NCI-H345 treated with DMSO at 0.1 percent for 48 hours (cell line): Measurements from ENCODE around the gene ULK4.
"Not testable (repeated sequence)": the region's sequence is repeated elsewhere in the genome, so short reads cannot be mapped to it uniquely, and the experiment has no call there.

Experiments used
- DNase-seq: peaks from one replicate; lab custom pipeline; 2025; ENCODE audit not compliant: unreplicated experiment; lab: John Stamatoyannopoulos, UW

ULK4 gene

DNA sequence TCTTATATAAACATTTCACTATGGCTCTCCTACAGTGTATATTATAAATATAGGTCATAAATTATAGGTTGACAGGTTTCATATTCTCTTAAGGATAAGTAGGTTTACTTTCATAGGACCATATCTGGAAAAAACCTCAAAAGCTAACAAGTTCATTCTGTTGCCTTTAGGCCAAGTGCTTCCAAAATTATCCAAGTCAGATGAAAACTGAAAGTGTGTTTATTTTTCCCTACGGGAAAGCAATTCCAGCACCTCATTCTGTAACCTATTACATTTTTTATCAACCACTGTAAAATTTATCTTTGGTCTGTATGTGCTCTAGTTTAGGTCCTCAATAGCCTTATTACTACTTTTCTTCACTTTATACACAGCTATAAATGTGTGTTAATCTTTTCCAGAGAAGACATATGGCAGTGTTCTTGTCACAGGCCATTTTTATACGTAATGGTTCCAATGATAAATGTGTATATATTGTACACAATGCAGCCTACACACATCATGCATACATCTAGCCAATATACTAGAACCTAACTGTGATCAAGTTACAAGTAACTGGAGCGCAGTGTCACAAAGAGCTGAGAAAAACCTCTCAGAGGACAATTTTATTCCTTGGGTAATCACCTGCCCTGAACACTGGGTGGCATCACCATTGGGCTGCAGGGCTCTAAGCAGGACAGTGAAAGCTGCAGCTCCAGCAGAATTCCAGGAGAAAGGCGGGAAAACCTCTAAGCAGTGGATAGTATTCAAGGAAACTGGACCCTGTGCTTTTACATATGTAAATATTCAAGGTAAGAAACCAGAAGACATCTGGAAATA is 511.3 kb downstream of the ULK4 start:
- no peak for DNase-seq

DNA sequence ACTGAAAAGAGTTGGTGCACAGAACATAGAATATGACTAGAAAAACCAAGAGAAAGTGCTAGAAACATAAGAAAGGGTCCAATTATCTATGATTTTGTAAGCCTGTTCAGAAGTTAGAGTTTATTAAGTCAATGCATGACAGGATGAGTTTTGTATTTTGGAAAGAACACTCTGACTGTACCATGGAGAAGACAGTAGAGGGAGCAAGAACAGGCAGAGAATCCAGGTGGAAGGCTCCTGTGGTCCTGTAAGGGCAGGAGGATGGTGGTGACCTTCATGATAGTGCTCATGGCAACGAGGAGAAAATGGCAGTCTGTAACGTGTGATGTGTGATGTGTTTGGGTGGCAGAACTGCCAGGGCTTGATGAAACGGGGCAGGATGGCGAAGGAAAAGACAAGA is 513.5 kb downstream of the ULK4 start:
- no peak for DNase-seq

DNA sequence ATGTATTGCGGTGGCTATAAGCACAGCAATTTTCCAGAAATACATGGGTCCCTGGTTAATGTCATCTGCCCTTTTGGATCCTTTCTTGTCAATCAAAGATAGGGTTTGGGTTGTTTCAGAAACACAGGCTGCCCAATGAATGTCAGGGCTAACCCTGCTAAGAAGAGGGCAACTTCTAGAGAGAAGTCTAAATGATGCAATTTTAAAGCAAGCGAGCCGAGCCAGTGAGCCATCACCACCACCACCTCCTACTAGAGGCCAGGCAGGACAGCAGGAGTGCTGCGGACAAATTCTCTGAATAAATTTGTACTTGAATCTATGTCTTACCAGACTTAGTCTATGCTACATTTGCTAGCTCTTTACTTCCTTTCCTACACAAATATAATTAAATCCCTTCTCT is 514.2 kb downstream of the ULK4 start:
- no peak for DNase-seq

DNA sequence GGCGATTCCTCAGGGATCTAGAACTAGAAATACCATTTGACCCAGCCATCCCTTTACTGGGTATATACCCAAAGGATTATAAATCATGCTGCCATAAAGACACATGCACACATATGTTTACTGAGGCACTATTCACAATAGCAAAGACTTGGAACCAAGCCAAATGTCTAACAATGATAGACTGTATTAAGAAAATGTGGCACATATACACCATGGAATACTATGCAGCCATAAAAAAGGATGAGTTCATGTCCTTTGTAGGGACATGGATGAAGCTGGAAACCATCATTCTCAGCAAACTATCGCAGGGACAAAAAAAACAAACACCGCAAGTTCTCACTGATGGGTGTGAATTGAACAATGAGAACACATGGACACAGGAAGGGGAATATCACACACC is 515.6 kb downstream of the ULK4 start:
- not testable (repeated sequence) for DNase-seq

DNA sequence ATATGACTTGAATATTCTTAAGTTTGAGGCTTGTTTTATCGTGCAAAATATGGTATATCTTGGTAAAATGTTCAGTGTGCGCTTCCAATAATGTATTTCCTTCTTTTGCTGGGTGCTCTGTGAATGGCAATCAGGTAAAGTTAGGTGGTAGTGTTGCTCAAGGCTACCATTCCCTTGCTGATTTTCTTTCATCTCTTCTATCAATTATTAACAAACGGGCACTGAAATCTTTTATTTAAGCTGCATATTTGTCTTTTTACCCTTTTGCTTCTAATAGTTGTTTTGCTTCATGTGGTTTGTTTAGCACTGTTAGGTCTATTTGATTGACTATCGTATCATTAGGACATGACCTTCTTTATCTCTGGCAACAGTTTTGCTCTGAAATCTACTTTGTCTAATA is 520.3 kb downstream of the ULK4 start:
- no peak for DNase-seq

DNA sequence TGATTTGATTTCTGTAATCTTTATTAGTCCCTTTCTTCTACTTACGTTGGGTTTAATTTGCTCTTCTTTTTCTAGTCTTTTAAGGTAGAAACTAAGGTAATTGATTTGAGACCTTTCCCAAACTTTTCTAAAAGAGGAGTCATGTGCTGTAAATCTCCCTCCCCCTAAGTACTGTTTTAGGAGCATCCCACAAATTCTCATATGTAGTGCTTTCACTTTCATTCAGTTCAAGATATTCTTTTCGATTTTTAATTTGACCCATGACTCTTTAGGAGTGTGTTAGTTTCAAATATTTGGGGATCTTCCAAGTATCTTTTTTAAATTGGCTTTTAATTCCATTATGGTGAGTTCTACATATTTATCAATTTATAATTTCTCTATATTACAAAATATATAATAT is 520.8 kb downstream of the ULK4 start:
- no peak for DNase-seq

DNA sequence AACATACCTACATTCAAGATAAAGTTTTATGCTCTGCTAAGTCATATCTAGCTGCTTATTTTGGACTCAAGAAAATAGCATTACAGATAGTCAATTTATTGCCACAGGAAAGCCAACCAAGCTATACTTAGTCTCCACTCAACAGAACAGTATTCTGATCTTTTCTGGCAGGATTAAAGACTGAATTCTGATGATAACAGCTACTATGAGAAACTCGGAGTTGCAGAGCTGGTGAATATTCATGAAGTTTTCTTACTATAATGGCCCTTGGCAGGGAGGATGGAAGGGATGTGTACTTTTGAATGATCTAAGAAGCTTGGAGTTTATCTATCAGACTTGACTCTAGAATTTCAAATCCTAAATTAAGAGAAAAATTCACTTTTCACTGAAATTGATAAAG is 524.9 kb downstream of the ULK4 start:
- DNase-seq, result no peak

DNA sequence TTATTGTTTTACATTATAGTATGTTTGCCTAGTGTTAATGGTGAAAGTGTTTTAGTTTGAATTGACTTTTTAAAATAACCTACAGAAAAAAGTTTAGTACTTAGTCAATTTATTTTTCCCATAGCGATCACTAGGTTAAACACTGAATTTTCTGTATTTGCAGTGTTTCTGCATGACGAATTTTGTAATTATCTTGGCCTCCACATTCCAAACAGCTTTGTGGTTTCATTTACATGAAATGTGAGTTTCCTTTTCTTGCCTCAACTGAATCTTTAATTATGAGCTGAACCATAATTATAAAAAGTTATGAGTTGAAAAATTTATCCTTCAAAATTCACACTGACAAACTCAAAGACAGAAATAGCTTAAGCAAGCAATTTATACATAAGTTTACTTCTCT is 527.1 kb downstream of the ULK4 start:
- no peak for DNase-seq

DNA sequence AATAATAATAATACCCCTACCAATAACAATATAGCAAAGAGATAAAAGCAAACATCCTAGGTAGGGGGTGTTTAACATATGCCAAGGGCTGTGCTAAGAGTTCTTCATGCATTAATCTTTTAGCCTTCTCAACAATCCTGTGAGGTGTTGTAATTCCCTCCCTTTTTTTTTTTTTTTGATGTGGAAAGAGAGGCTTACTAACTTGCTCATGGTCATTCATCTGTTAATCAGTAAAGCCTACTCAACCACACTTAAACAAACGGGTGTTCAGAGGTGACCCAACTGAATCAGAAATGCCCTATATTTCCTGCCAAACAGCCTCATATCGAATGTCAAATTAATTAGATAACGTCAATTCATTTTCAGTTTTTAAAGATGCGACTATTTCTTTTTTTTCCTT is 530.5 kb downstream of the ULK4 start:
- DNase-seq, result no peak

DNA sequence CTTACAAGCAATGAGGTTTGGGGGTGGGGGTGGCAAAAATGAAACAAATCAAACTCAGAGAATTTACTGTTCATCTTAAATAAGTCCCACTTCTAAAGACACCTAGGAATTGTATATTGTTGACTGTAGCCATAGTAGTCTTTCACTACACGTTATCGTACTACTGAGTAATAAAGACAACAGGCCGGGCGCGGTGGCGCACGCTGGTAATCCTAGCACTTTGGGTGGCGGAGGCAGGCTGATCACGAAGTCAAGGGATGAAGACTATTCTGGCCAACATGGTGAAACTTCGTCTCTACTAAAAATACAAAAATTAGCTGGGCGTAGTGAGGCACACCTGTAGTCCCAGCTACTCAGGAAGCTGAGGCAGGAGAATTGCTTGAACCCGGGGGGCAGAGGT is 531.0 kb downstream of the ULK4 start:
- no peak for DNase-seq

DNA sequence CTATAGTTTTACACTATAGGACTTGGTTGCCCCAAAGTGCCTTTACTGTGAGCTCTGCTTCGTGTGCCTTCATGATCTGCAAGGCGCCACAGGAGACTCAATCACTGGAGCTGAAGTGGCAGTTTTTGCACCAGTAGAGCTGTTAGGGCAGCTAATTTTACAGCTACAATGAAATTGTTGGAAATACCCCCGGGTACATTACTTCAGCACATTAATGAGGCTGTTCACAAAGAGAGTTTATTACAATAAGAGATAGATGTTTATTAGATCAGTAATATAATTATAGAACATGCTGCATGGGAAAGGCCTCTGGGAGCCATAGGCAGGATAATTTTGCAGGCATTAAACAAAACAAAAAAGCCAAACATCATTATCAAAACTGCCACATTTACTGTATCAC is 531.5 kb downstream of the ULK4 start:
- DNase-seq, result no peak

DNA sequence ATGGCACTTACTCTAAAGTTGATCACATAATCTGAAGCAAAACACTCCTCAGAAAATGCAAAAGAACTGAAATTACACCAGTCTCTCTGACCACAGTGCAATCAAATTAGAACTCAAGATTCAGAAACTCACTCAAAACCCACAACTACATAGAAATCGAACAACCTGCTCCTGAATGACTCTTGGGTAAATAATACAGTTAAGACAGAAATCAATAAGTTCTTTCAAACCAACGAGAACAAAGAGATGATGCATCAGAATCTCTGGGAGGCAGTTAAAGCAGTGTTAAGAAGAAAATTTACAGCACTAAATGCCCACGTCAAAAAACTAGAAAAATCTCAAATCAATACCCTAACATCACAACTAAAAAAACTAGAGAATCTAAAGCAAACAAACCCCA is 535.4 kb downstream of the ULK4 start:
- no peak for DNase-seq

DNA sequence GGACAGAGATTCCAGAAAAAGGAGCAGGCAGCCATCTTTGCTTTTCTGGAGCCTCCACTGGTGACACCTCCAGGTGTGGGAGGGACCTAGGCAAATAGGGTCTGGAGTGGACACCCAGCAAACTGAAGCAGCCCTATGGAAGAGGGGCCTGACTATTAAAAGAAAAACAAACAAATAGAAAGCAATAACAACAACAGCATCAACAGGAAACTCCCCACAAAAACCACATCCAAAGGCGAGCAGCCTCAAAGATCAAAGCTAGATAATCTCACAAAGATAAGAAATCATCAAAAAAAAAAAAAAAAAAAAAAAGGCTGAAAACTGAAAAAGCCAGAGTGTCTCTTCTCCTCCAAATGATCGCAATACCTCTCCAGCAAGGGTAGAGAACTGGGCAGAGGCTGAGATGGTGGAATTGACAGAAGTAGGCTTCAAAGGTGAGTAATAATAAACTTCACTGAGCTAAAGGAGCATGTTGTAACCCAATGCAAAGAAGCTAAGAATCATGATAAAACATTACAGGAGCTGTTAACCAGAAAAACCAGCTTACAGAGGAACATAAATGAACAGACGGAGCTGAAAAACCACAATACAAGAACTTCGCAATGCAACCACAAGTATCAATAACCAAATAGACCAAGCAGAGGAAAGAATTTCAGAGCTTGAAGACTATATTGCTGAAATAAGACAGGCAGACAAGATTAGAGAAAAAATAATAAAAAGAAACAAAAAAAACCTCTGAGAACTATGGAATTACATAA is 537.2 kb downstream of the ULK4 start:
- no peak for DNase-seq

DNA sequence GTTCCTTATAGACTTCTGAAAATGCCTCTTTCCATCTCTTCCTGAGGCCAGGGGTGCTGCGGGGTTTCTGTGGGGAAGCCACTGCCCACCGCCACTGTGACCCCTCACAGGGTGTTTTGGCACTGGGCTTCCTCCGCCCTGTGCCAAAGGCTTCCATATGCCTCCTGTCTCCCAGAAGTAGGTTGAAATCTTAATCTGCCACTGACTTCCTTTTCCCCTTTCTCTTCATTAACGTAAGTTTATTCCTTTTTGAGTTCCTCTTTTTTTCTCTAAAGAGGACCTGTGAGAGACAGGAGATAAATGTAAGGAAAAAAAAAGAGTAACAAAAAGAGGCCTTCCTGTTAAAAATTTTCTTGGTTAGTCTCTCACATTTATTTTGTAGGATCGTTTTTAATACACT is 542.1 kb downstream of the ULK4 start:
- no peak for DNase-seq

DNA sequence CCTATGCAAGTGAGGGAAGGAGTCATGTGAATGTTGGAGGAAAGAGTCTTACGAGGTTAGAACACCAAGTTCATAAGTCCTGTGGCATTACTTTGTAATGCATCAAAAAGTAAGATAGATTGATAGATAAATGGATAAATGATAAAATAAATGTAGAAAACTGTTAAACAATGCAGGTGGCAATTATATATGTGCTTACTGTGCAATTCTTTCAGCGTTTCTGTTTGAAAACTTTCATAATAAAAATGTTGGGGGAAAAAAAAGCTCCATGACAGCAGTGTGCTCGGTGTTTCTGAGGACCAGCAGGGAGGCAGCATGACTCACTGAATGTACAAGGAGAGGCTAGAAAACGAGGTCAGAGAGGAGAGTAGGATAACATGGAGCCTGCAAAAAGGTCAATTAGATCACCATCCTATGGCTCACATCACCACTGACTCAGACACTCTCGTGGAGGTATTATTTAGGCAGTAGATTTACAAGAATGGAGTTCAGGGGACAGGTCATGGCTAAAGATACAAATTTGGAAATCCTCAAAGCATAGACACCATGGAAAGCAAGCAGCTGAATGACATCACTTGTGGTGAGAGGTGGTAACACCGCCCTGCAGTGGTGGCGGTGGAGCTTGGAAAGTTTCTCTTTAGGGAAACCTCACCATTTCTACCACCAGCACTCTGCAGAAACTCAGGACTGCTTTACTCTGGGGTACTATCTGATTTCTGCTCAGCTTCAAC is 542.8 kb downstream of the ULK4 start:
- no peak for DNase-seq

DNA sequence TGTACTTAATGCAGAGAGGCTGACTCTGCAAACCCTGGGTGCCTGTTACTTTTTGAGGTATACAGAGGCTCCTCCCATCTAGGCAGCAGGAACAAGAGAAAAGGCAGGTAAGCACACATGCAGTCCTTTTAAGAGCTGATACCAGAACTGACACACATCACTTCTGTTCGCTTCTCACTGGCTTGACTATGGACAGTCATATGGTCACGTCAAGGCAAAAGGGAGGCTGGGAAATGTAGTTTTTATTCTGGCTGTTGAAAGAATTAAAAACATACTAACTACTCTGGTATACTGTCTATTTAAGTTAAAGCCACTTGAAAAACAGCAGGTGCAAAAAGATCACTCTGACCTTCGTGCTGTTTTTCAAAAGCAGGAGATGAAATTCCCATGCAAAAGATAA is 544.3 kb downstream of the ULK4 start:
- DNase-seq, result no peak

DNA sequence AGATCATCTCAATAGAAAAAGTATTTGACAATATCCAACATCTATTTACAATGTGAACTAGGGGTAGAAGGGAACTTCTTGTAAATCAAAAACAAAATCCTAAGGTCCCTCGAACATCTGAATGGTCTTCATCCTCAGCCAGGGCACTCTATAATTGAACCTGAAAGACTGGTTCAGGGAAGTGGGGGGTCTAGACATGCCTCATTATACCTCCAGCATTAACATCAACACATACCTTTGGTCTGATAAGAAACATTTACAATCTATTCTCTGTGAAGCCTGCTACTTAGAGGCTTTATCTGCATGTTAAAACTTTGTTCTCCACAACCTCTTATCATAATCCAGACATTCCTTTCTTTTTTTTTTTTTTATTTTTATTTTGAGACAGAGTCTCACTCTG is 550.8 kb downstream of the ULK4 start:
- DNase-seq, result no peak

DNA sequence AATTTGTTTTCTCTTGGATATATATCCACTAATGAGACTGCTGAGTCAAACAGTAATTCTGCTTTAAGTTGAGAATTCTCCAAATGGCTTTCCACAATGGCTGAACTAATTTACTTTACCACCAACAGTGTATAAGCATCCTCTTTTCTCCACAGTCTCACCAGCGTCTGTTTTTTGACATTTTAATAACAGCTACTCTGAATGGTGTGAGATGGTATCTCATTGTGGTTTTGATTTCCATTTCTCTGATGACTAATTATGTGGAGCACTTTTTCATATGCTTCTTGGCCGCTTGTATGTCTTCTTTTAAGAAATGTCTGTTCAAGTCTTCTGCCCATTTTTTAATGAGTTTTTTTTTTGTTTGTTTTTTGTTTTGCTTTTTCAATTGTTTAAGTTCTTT is 556.4 kb downstream of the ULK4 start:
- DNase-seq, result no peak

DNA sequence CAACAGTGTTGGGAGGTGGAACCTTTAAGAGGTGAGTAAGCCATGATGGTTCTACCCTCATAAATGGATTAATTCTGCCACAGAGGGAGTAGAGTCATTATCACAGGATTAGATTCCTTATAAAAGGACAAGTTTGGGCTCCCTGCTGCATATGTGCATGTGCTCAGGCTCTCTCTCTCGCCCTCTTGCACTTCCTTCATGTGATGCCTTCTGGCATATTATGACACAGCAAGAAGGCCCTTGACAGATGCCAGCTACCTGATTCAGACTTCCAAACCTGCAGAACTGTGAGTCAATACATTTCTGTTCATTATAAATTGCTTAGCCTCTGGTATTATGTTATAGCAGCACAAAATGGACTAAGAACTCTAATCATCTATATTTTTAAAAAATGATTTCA is 557.3 kb downstream of the ULK4 start:
- no peak for DNase-seq

DNA sequence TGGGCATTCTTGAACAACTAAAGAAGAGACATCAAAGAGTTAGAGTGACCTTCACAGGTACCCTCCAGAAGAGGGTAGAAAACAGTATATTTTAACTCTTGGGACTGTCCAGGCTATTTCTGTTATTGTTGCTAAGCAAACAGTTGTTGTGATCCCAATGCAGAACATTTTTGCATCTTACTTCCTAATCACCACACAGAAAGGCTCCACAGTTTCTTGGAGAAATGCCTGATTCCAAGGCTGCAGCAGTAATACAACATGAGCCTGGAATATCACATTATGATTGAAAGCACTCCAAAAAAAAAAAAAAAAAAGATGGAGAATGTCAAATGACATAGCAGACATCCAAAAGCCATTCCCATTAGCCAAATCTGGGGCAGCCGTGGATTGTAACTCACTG is 567.0 kb downstream of the ULK4 start:
- no peak for DNase-seq

DNA sequence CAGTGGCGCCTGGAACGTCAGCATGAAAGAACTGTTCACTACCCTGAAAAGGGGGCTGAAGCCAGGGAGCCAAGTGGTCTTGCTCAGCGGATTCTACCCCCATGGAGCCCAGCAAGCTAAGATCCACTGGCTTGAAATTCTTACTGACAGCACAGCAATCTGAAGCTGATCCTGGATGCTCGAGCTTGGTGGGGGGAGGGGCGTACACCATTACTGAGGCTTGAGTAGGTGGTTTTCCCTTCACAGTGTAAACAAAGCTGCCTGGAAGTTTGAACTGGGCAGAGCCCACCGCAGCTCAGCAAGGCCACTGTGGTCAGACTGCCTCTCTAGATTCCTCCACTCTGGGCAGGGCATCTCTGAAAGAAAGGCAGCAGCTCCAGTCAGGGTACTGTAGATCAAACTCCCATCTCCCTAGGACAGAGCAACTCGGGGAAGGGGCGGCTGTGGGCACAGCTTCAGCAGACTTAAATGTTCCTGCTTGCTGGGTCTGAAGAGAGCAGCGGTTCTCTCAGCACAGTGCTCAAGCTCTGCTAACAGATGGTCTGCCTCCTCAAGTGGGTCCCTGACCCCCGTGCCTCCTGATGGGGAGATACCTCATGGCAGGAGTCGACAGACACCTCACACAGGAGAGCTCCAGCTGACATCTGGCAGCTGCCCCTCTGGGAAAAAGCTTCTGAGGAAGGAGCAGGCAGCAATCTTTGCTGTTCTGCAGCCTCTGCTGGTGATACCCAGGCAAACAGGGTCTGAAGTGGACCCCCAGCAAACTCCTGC is 591.0 kb downstream of the ULK4 start:
- DNase-seq, result not testable (repeated sequence)
